IMR-90 (cell line): Measurements from ENCODE around the gene PRL. TPM values are rescaled to one million over a fixed set of nuclear protein-coding genes. Genes with fewer than 3 reads are reported as not detected.
A peak's percentile ranks its signal among the peaks of the same experiment; 100 is the strongest.

Experiments used
- ATAC-seq: fragments of 200-7000 bp; cut with Tn5 transposase; 2 replicates; pipeline ENCODE4 v1.9.1; 2020; ENCODE audit warnings: low read depth, mild to moderate bottlenecking, moderate library complexity
- BruUV-seq: library from RNA; stranded (reverse); fragments of 400-500 nt; replicated peaks from 2 replicates; lab custom pipeline; 2021; lab: Mats Ljungman, UMichigan
- CTCF ChIA-PET: fragments of 300-600 bp; formaldehyde crosslinking; extraction: SDS; loops from one replicate; lab custom pipeline; 2021; ENCODE audit warnings: antibody characterized with exemption; lab: Yijun Ruan, JAX
- POLR2A ChIA-PET: fragments of 300-600 bp; sonication (Branson Sonifier 250); formaldehyde crosslinking; loops from one replicate; lab custom pipeline; 2022; ENCODE audit warnings: antibody characterized with exemption; ENCODE audit not compliant: unreplicated experiment; lab: Charles Lee
- DNase-seq: peaks from one replicate; pipeline ENCODE4 v3.0.0; 2013
- H2AFZ ChIP-seq: replicated peaks from 2 replicates; pipeline ENCODE3; 2013; ENCODE audit warnings: low read length, mild to moderate bottlenecking; ENCODE audit not compliant: poor library complexity
- H2AK5ac ChIP-seq: 2 replicates; pipeline ENCODE4 v1.6.1; 2013; ENCODE audit warnings: low read depth, low read length, inconsistent platforms
- H2AK9ac ChIP-seq: replicated peaks from 2 replicates; pipeline ENCODE3; 2013; ENCODE audit warnings: mild to moderate bottlenecking, low read depth, low read length, moderate library complexity; ENCODE audit not compliant: poor library complexity
- H2BK120ac ChIP-seq: 2 replicates; pipeline ENCODE4 v1.6.1; 2013; ENCODE audit warnings: low read depth, low read length, inconsistent platforms
- H2BK15ac ChIP-seq: 3 replicates; pipeline ENCODE4 v1.6.1; 2013; ENCODE audit warnings: low read depth, low read length, inconsistent platforms
- H2BK20ac ChIP-seq: 2 replicates; pipeline ENCODE4 v1.6.1; 2013; ENCODE audit warnings: low read depth, mild to moderate bottlenecking, inconsistent platforms, low read length, moderate library complexity
- H2BK5ac ChIP-seq: 2 replicates; pipeline ENCODE4 v1.6.1; 2013; ENCODE audit warnings: mild to moderate bottlenecking, low read depth, low read length, inconsistent platforms; ENCODE audit not compliant: poor library complexity, severe bottlenecking
- H3K14ac ChIP-seq: replicated peaks from 2 replicates; pipeline ENCODE4 v1.6.1; 2013; ENCODE audit warnings: low read depth, low read length, inconsistent platforms
- H3K18ac ChIP-seq: 2 replicates; pipeline ENCODE4 v1.6.1; 2013; ENCODE audit warnings: low read depth, low read length, control low read depth
- H3K23ac ChIP-seq: 2 replicates; pipeline ENCODE4 v1.6.1; 2013; ENCODE audit warnings: low read depth, low read length, inconsistent platforms
- H3K27ac ChIP-seq: 2 replicates; pipeline ENCODE4 v1.5.1; 2013; ENCODE audit warnings: mild to moderate bottlenecking, control low read depth, low read length; ENCODE audit not compliant: insufficient read depth
- H3K27me3 ChIP-seq: 2 replicates; pipeline ENCODE4 v1.6.1; 2013; ENCODE audit warnings: low read length; ENCODE audit not compliant: control insufficient read depth, insufficient read depth
- H3K36me3 ChIP-seq: 2 replicates; pipeline ENCODE4 v1.6.1; 2013; ENCODE audit warnings: low read length, mixed read lengths; ENCODE audit not compliant: control insufficient read depth, insufficient read depth
- H3K4ac ChIP-seq: 2 replicates; pipeline ENCODE4 v1.6.1; 2013; ENCODE audit warnings: low read depth, low read length, inconsistent platforms
- H3K4me1 ChIP-seq: 2 replicates; pipeline ENCODE4 v1.6.1; 2013; ENCODE audit warnings: low read length, mixed read lengths; ENCODE audit not compliant: control insufficient read depth, insufficient read depth
- H3K4me2 ChIP-seq: 2 replicates; pipeline ENCODE4 v1.6.1; 2013; ENCODE audit warnings: low read depth, mild to moderate bottlenecking, control low read depth, low read length, moderate library complexity
- H3K4me3 ChIP-seq: 2 replicates; pipeline ENCODE4 v1.5.1; 2013; ENCODE audit warnings: low read depth, mild to moderate bottlenecking, control low read depth, low read length, moderate library complexity; ENCODE audit not compliant: insufficient read depth
- H3K56ac ChIP-seq: 2 replicates; pipeline ENCODE4 v1.6.1; 2013; ENCODE audit warnings: low read length, inconsistent platforms; ENCODE audit not compliant: insufficient read depth; ENCODE audit errors: extremely low read depth
- H3K79me1 ChIP-seq, 2 experiments: 2 replicates each; pipeline ENCODE4 v1.6.1; 2013; ENCODE audit warnings: low read length in 2 of 2, inconsistent platforms in 1 of 2, low read depth in 1 of 2
- H3K9ac ChIP-seq: 2 replicates; pipeline ENCODE4 v1.6.1; 2013; ENCODE audit warnings: low read depth, low read length, control low read depth
- H3K9me1 ChIP-seq: 2 replicates; pipeline ENCODE4 v1.6.1; 2013; ENCODE audit warnings: low read length, inconsistent platforms; ENCODE audit not compliant: insufficient read depth
- H3K9me3 ChIP-seq: 2 replicates; pipeline ENCODE4 v1.6.1; 2013; ENCODE audit warnings: low read length; ENCODE audit not compliant: control insufficient read depth, insufficient read depth
- H4K20me1 ChIP-seq: 2 replicates; pipeline ENCODE4 v1.6.1; 2013; ENCODE audit warnings: low read length, inconsistent platforms; ENCODE audit not compliant: insufficient read depth
- H4K5ac ChIP-seq: 2 replicates; pipeline ENCODE4 v1.6.1; 2013; ENCODE audit warnings: mild to moderate bottlenecking, low read depth, low read length, control low read depth
- H4K8ac ChIP-seq, 2 experiments: 2 replicates each; pipeline ENCODE4 v1.6.1; 2013; ENCODE audit warnings: low read depth in 2 of 2, low read length in 2 of 2, control low read depth in 1 of 2, inconsistent platforms in 1 of 2
- H4K91ac ChIP-seq: 2 replicates; pipeline ENCODE4 v1.6.1; 2013; ENCODE audit warnings: low read depth, low read length, inconsistent platforms; ENCODE audit not compliant: insufficient read depth
- BHLHE40 ChIP-seq: fragments of 150-350 bp; IDR thresholded peaks from 2 replicates; pipeline ENCODE4 v1.6.1; 2016; ENCODE audit warnings: mild to moderate bottlenecking, low read depth, low read length
- CEBPB ChIP-seq: IDR thresholded peaks from 2 replicates; pipeline ENCODE4 v1.6.1; 2012; ENCODE audit warnings: low read depth, low read length, improper control_type of control experiment
- CHD1 ChIP-seq: IDR thresholded peaks from 2 replicates; pipeline ENCODE4 v1.6.1; 2012; ENCODE audit warnings: low read depth, low read length, improper control_type of control experiment
- FOS ChIP-seq: fragments of 150-350 bp; IDR thresholded peaks from 2 replicates; pipeline ENCODE4 v1.6.1; 2016; ENCODE audit warnings: low read depth, low read length
- MAFK ChIP-seq: IDR thresholded peaks from 2 replicates; pipeline ENCODE4 v1.6.1; 2012; ENCODE audit warnings: low read depth, low read length, improper control_type of control experiment
- MAZ ChIP-seq: IDR thresholded peaks from 2 replicates; pipeline ENCODE4 v1.6.1; 2012; ENCODE audit warnings: low read depth, mild to moderate bottlenecking, low read length, improper control_type of control experiment, moderate library complexity, borderline replicate concordance
- MXI1 ChIP-seq: IDR thresholded peaks from 2 replicates; pipeline ENCODE4 v1.6.1; 2012; ENCODE audit warnings: low read depth, mild to moderate bottlenecking, low read length, moderate library complexity, borderline replicate concordance
- NFE2L2 ChIP-seq: fragments of 150-350 bp; IDR thresholded peaks from 2 replicates; pipeline ENCODE4 v1.6.1; 2016; ENCODE audit warnings: low read depth, mild to moderate bottlenecking, low read length
- POLR2A ChIP-seq: IDR thresholded peaks from 2 replicates; pipeline ENCODE4 v1.6.1; 2012; ENCODE audit warnings: mild to moderate bottlenecking, low read depth, low read length
- RAD21 ChIP-seq: IDR thresholded peaks from 2 replicates; pipeline ENCODE4 v1.6.1; 2012; ENCODE audit warnings: low read length, improper control_type of control experiment
- RCOR1 ChIP-seq: IDR thresholded peaks from 2 replicates; pipeline ENCODE4 v1.6.1; 2012; ENCODE audit warnings: mild to moderate bottlenecking, low read length, improper control_type of control experiment; ENCODE audit not compliant: insufficient replicate concordance
- RFX5 ChIP-seq: IDR thresholded peaks from 2 replicates; pipeline ENCODE4 v1.8.0; 2012; ENCODE audit warnings: low read depth, mild to moderate bottlenecking, low read length, moderate library complexity
- SMC3 ChIP-seq: fragments of 150-350 bp; IDR thresholded peaks from 2 replicates; pipeline ENCODE4 v1.6.1; 2016; ENCODE audit warnings: low read depth, mild to moderate bottlenecking, antibody characterized with exemption, low read length, moderate library complexity
- WGBS, 2 experiments: methylation state at CpG; one replicate each; pipeline versions ENCODE4 v1.1.5 to v1.1.7; 2013; ENCODE audit warnings: missing lambda C conversion rate in 2 of 2; ENCODE audit not compliant: insufficient read length in 1 of 2; ENCODE audit errors: extremely low coverage in 2 of 2; 5-methylcytosine and 5-hydroxymethylcytosine counted together
- dilution Hi-C: fragments of 300-500 bp; cut with HindIII; formaldehyde crosslinking; loops from one replicate; pipeline ENCODE4 v1.14.3; 2018; ENCODE audit warnings: low sequenced_read_pairs; ENCODE audit not compliant: unreplicated experiment
- in situ Hi-C: fragments of 300-500 bp; cut with MboI; formaldehyde crosslinking; loops from 3 replicates; pipeline ENCODE4 v1.14.3; 2019; ENCODE audit warnings: low sequenced_read_pairs, inconsistent platforms, mixed read lengths
- intact Hi-C: fragments of 100-400 bp; cut with micrococcal nuclease; formaldehyde crosslinking; loops from 2 replicates; pipeline ENCODE4 v1.10.0; 2022
- polyA plus RNA-seq, 3 experiments: library from polyadenylated mRNA; depleted of rRNA; stranded (reverse); fragments of >200 nt; gene quantifications; 2 replicates each; pipeline ENCODE4 v1.2.3, GENCODE V29; 2012; ENCODE audit warnings: low replicate concordance in 1 of 3
- total RNA-seq: library from RNA; depleted of rRNA; stranded (reverse); fragments of >200 nt; gene quantifications from 2 replicates; pipeline ENCODE4 v1.2.3, GENCODE V29; 2012
- TF ChIP-seq, protein P1 (sequence below): fragments of 150-350 bp; IDR thresholded peaks from 2 replicates; pipeline ENCODE4 v1.6.1; 2017; ENCODE audit warnings: mild to moderate bottlenecking, antibody characterized with exemption, low read length, low read depth
- TF ChIP-seq, protein P2 (sequence below): conservative IDR thresholded peaks from 2 replicates; pipeline ENCODE4 v1.5.1; 2012; ENCODE audit warnings: mild to moderate bottlenecking, low read depth, low read length, improper control_type of control experiment

Gene PRL
- total and polyA plus RNA-seq, 2 of the 4 experiments (the other 2 are of a cell fraction), result not detected

GRCh38 chr6:22323848-22324247 is 27.0 kb upstream of the PRL start:
- WGBS, 2 experiments, result no CpG with 5 or more reads among the region's 1 CpG

More at GRCh38 chr6:22323848-22324247, 27.0 kb upstream of the PRL start:
- dilution Hi-C loops, result no loop called here
- no TSS peak for BruUV-seq
- peak overlapping the region; percentile 43; the same call in 1 of the 2 replicates for H2BK120ac ChIP-seq
- H4K91ac ChIP-seq, result peak overlapping the region; percentile 21; the same call in 1 of the 2 replicates
- no peaks in the 10 kb centered on the region for H3K27me3 ChIP-seq
- H3K18ac ChIP-seq, result peak overlapping the region; percentile 56; the same call in 1 of the 2 replicates
- intact Hi-C loops, result loop anchor here (5.0 to 10.0 kb wide), 3 partner anchors 177 to 551 kb away; no protein-coding TSS in a partner anchor
- DNase-seq (no peak), ATAC-seq (no peak)
- peak overlapping the region; percentile 30; the same call in 1 of the 2 replicates for H2BK20ac ChIP-seq
- H3K9ac ChIP-seq, result no peak overlapping the region
- H4K5ac ChIP-seq, result peak overlapping the region; percentile 23; the same call in 1 of the 2 replicates
- H4K20me1 ChIP-seq, result no peaks in the 10 kb centered on the region
- H3K79me1 ChIP-seq, result no peaks in the 10 kb centered on the region
- no peak overlapping the region; the same call in 1 of the 2 replicates for H3K14ac ChIP-seq
- H2BK15ac ChIP-seq, result peak overlapping the region; percentile 18; the same call in 1 of the 3 replicates
- peak overlapping the region; percentile 42; the same call in 1 of the 2 replicates for H3K4ac ChIP-seq
- H2AK9ac ChIP-seq, result no peak overlapping the region
- H3K9me3 ChIP-seq, result no peaks in the 10 kb centered on the region
- no peak overlapping the region for H3K23ac ChIP-seq
- H3K4me3 ChIP-seq, result no peak overlapping the region
- no peak overlapping the region for H2AFZ ChIP-seq
- no peaks in the 10 kb centered on the region; the same call in none of the 2 replicates for H3K9me1 ChIP-seq
- H3K27ac ChIP-seq, result peak overlapping the region; percentile 31; the same call in 1 of the 2 replicates
- no peak overlapping the region for H4K8ac ChIP-seq
- ChIA-PET CTCF (interaction anchor here (0.7 kb wide), 1 partner anchor 11 kb away, joined by 3 read pairs; no protein-coding TSS in a partner anchor), POLR2A (no interaction called here)
- H3K4me1 ChIP-seq, result peaks cover 18% of the 10 kb centered on the region
- no peak overlapping the region for H2AK5ac ChIP-seq
- no peaks in the 10 kb centered on the region for H3K36me3 ChIP-seq
- no peak for TF ChIP-seq CHD1
- TF ChIP-seq SMC3, result no peak
- TF ChIP-seq RCOR1, result no peak
- TF ChIP-seq CEBPB, result no peak
- no peak for TF ChIP-seq MXI1
- TF ChIP-seq RFX5, result no peak
- no peak for TF ChIP-seq BHLHE40
- no peak for TF ChIP-seq RAD21
- no peak for TF ChIP-seq MAZ
- TF ChIP-seq, protein P1, sequence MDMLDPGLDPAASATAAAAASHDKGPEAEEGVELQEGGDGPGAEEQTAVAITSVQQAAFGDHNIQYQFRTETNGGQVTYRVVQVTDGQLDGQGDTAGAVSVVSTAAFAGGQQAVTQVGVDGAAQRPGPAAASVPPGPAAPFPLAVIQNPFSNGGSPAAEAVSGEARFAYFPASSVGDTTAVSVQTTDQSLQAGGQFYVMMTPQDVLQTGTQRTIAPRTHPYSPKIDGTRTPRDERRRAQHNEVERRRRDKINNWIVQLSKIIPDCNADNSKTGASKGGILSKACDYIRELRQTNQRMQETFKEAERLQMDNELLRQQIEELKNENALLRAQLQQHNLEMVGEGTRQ, result no peak
- no peak for TF ChIP-seq POLR2A
- TF ChIP-seq FOS, result no peak
- no peak for TF ChIP-seq MAFK
- TF ChIP-seq, protein P2, sequence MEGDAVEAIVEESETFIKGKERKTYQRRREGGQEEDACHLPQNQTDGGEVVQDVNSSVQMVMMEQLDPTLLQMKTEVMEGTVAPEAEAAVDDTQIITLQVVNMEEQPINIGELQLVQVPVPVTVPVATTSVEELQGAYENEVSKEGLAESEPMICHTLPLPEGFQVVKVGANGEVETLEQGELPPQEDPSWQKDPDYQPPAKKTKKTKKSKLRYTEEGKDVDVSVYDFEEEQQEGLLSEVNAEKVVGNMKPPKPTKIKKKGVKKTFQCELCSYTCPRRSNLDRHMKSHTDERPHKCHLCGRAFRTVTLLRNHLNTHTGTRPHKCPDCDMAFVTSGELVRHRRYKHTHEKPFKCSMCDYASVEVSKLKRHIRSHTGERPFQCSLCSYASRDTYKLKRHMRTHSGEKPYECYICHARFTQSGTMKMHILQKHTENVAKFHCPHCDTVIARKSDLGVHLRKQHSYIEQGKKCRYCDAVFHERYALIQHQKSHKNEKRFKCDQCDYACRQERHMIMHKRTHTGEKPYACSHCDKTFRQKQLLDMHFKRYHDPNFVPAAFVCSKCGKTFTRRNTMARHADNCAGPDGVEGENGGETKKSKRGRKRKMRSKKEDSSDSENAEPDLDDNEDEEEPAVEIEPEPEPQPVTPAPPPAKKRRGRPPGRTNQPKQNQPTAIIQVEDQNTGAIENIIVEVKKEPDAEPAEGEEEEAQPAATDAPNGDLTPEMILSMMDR, result no peak
- no peak for TF ChIP-seq NFE2L2
- H2BK5ac ChIP-seq, result no peak overlapping the region
- H3K4me2 ChIP-seq, result no peak overlapping the region
- in situ Hi-C loops, result no loop called here
- no peak overlapping the region for H3K56ac ChIP-seq
